Peyer's patch (tissue), 4 donors: ENCODE data around the gene ILF2. TPM values are rescaled to one million over a fixed set of nuclear protein-coding genes. Genes with fewer than 3 reads are reported as not detected.

Experiments
- DNase-seq, 3 donors: peaks; one replicate each; pipeline ENCODE4 v3.0.0-alpha.2; 2017 to 2019
- H3K27ac ChIP-seq, 4 donors: fragments of 200-600 bp; sonication (generic); one replicate each; pipeline ENCODE4 v1.5.1; 2016 to 2019
- H3K27me3 ChIP-seq, 2 donors: fragments of 200-600 bp; sonication (generic); one replicate each; pipeline ENCODE4 v1.5.1; 2019
- H3K36me3 ChIP-seq, 3 donors: fragments of 200-600 bp; sonication (generic); one replicate each; pipeline ENCODE4 v1.5.1; 2016 to 2019
- H3K4me1 ChIP-seq, 4 donors: fragments of 200-600 bp; sonication (generic); one replicate each; pipeline ENCODE4 v1.5.1; 2016 to 2019
- H3K4me3 ChIP-seq, 4 donors: fragments of 200-600 bp; sonication (generic); 1 replicate in 3 of 4; 2 replicates in 1 of 4; pipeline ENCODE4 v1.5.1; 2016 to 2019; ENCODE audit warnings: mild to moderate bottlenecking in 1 of 4
- H3K9me3 ChIP-seq, 4 donors: fragments of 200-600 bp; sonication (generic); one replicate each; pipeline ENCODE4 v1.5.1; 2016 to 2019; ENCODE audit warnings: mild to moderate bottlenecking in 1 of 4
- CTCF ChIP-seq, 6 experiments: fragments of 450-650 bp in 4 of 6; fragments of 200-600 bp in 2 of 6; sonication (generic) in 1 of 6; IDR thresholded peaks; one replicate each; pipeline ENCODE4 v1.5.1; 2017 to 2019; ENCODE audit warnings: antibody characterized with exemption in 6 of 6, mild to moderate bottlenecking in 3 of 6, moderate library complexity in 1 of 6
- POLR2A ChIP-seq, 2 donors: fragments of 450-650 bp; IDR thresholded peaks; one replicate each; pipeline ENCODE4 v1.5.1; 2017; ENCODE audit warnings: antibody characterized with exemption in 2 of 2, mild to moderate bottlenecking in 2 of 2, moderate library complexity in 2 of 2
- total RNA-seq, 4 donors: library from RNA; depleted of rRNA; stranded (reverse); fragments of >200 nt; gene quantifications; one replicate each; pipeline ENCODE4 v1.1.0, GENCODE V29; 2016

ILF2 gene
- total RNA-seq, 4 donors from 2014 or later = 31.4 to 67.7 (median 47.2) TPM

- peaks cover 0 to 39% (median 4%) of the 10 kb centered on the region in 4 donors for H3K4me1 ChIP-seq
- peak overlapping the region in 3 of 4 donors; percentile 11 to 62 (median 52) for H3K4me3 ChIP-seq
- peaks cover 0 to 9% (median 0%) of the 10 kb centered on the region in 3 donors for H3K36me3 ChIP-seq
- DNase-seq = no peak
- H3K27me3 ChIP-seq = no peaks in the 10 kb centered on the region
- H3K27ac ChIP-seq = peak overlapping the region in 3 of 4 donors; percentile 83 to 100 (median 85)
- no peak for TF ChIP-seq POLR2A (IDR thresholded peaks at IDR 0.05)
- TF ChIP-seq CTCF (IDR thresholded peaks at IDR 0.05) = no peak
- no peaks in the 10 kb centered on the region for H3K9me3 ChIP-seq
Observed at GRCh38 chr1:153615406-153615805, 55.4 kb downstream of the ILF2 start.

GRCh38 chr1:153614906-153615305 is 55.9 kb downstream of the ILF2 start:
- Histone ChIP-seq H3K27ac (peak overlapping the region in 3 of 4 donors; percentile 91 to 100 (median 93)), H3K4me3 (peak overlapping the region in 2 of 4 donors; percentile 52 to 62), H3K9me3 (no peaks in the 10 kb centered on the region), H3K36me3 (peaks cover 0 to 4% (median 0%) of the 10 kb centered on the region in 3 donors), H3K4me1 (peaks cover 0 to 44% (median 4%) of the 10 kb centered on the region in 4 donors), H3K27me3 (no peaks in the 10 kb centered on the region)
- DNase-seq = no peak
- no peak for TF ChIP-seq CTCF (IDR thresholded peaks at IDR 0.05)
- TF ChIP-seq POLR2A (IDR thresholded peaks at IDR 0.05) = no peak

- Histone ChIP-seq H3K27me3 (no peaks in the 10 kb centered on the region), H3K4me3 (peak overlapping the region in 2 of 4 donors; percentile 52 to 62), H3K9me3 (no peaks in the 10 kb centered on the region), H3K27ac (peak overlapping the region in 3 of 4 donors; percentile 91 to 100 (median 93)), H3K4me1 (peaks cover 0 to 50% (median 4%) of the 10 kb centered on the region in 4 donors), H3K36me3 (no peaks in the 10 kb centered on the region)
- TF ChIP-seq POLR2A (IDR thresholded peaks at IDR 0.05) = peak in 1 of 2 donors; percentile 24
- no peak for TF ChIP-seq CTCF (IDR thresholded peaks at IDR 0.05)
- no peak for DNase-seq
Observed at GRCh38 chr1:153614189-153614900, 56.4 kb downstream of the ILF2 start.

GRCh38 chr1:153613406-153613805 is 57.4 kb downstream of the ILF2 start:
- TF ChIP-seq POLR2A (IDR thresholded peaks at IDR 0.05) = no peak
- TF ChIP-seq CTCF (IDR thresholded peaks at IDR 0.05) = no peak
- Histone ChIP-seq H3K9me3 (no peaks in the 10 kb centered on the region), H3K4me3 (peak overlapping the region in 2 of 4 donors; percentile 64 to 76), H3K27ac (peak overlapping the region; percentile 60 to 100 (median 92)), H3K27me3 (no peaks in the 10 kb centered on the region), H3K4me1 (peaks cover 0 to 54% (median 4%) of the 10 kb centered on the region in 4 donors), H3K36me3 (no peaks in the 10 kb centered on the region)
- DNase-seq = no peak

- Histone ChIP-seq H3K27ac (peak within 1 kb of the TSS; percentile 60 to 100 (median 92)), H3K36me3 (peaks cover 0 to under 1% (median 0%) of the 10 kb centered on the region in 3 donors), H3K4me1 (peaks cover 0 to 60% (median 4%) of the 10 kb centered on the region in 4 donors), H3K27me3 (no peaks in the 10 kb centered on the region), H3K9me3 (no peaks in the 10 kb centered on the region), H3K4me3 (peak within 1 kb of the TSS; percentile 32 to 76 (median 56))
- peak in 2 of 3 donors; percentile 90 to 92 for DNase-seq
- no peak for TF ChIP-seq CTCF (IDR thresholded peaks at IDR 0.05)
- peak; percentile 95 to 98 for TF ChIP-seq POLR2A (IDR thresholded peaks at IDR 0.05)
Observed at GRCh38 chr1:153612755-153613331, 58.0 kb downstream of the ILF2 start, which contains the start of gene S100A16. Gene S100A16, minus strand, starts transcription at chr1:153613137. Its CDS starts 4,986 bp downstream, at chr1:153608151.
